Neural progenitor cell (in vitro differentiated cells): ENCODE data around the gene TULP1.

Experiments
- EZH2 ChIP-seq: fragments of 200-600 bp; sonication (generic); IDR thresholded peaks from 2 replicates; pipeline ENCODE4 v1.6.1; 2017; ENCODE audit warnings: antibody characterized with exemption, mild to moderate bottlenecking, moderate library complexity
- TF ChIP-seq, protein P1 (sequence below): fragments of 200-600 bp; sonication (generic); IDR thresholded peaks from 2 replicates; pipeline ENCODE4 v1.5.1; 2017; ENCODE audit warnings: antibody characterized with exemption, mild to moderate bottlenecking

DNA sequence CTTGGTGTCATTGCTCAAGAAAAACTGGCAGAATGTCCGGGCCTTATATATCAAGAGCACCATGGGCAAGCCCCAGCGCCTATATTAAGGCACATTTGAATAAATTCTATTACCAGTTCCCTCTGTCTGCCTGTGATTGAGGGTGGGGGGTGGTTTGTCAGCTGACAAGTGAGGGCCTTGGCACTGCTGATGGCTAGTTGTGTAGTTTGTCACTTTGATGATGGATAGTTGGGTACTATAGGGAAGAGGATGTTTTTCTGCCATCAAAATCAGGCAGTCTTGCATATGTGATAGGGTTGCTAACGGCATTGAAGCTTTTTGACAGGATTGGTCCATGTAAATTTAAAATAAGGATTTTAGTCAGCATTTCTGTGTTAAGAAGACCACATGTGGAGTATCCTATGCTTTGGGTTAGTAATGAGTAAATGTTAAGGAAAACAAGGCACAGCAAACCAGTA is 42.0 kb downstream of the TULP1 start:
- TF ChIP-seq EZH2 = no peak
- TF ChIP-seq, protein P1, sequence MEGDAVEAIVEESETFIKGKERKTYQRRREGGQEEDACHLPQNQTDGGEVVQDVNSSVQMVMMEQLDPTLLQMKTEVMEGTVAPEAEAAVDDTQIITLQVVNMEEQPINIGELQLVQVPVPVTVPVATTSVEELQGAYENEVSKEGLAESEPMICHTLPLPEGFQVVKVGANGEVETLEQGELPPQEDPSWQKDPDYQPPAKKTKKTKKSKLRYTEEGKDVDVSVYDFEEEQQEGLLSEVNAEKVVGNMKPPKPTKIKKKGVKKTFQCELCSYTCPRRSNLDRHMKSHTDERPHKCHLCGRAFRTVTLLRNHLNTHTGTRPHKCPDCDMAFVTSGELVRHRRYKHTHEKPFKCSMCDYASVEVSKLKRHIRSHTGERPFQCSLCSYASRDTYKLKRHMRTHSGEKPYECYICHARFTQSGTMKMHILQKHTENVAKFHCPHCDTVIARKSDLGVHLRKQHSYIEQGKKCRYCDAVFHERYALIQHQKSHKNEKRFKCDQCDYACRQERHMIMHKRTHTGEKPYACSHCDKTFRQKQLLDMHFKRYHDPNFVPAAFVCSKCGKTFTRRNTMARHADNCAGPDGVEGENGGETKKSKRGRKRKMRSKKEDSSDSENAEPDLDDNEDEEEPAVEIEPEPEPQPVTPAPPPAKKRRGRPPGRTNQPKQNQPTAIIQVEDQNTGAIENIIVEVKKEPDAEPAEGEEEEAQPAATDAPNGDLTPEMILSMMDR = no peak
